Cerebellar nuclear complex (tissue), 1 donor: ENCODE data around the gene GDF15.

Experiments used
- DNase-seq, 2 experiments: peaks; one replicate each; lab custom pipeline; 2025; lab: John Stamatoyannopoulos, UW

The GDF15 gene

DNA sequence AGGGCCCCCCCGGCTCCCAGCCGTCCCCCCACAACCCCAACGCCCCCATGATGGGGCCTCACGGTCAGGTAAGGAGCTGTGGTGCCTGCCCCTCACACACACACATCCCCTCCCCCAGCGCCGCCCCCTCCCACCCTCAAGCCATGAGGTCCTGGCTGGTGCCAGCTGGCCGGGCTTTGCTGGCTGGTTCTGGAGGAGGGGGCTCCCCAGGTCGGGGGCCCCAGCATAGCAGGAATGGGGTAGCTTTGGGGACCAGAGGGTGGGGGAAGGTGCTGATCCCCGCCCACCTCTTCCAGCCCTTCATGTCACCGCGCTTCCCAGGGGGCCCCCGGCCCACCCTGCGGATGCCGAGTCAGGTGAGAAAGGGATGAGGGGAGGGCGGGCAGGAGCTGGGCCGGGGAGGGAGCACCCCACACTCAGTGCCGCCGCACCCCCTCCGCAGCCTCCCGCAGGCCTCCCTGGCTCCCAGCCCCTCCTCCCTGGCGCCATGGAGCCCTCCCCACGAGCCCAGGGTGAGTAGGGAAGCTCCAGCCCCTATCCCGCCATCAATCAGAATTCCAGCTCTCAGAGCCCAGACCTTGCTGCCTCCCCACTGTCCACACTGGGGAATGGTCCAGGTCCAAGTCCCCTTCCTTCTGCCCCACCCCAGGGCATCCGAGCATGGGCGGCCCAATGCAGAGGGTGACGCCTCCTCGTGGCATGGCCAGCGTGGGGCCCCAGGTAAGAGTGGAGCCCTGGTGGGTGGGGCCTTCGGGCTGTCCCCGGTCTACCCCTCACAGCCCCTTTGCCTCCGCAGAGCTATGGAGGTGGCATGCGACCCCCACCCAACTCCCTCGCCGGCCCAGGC is 45.6 kb downstream of the GDF15 start:
- DNase-seq = no peak

DNA sequence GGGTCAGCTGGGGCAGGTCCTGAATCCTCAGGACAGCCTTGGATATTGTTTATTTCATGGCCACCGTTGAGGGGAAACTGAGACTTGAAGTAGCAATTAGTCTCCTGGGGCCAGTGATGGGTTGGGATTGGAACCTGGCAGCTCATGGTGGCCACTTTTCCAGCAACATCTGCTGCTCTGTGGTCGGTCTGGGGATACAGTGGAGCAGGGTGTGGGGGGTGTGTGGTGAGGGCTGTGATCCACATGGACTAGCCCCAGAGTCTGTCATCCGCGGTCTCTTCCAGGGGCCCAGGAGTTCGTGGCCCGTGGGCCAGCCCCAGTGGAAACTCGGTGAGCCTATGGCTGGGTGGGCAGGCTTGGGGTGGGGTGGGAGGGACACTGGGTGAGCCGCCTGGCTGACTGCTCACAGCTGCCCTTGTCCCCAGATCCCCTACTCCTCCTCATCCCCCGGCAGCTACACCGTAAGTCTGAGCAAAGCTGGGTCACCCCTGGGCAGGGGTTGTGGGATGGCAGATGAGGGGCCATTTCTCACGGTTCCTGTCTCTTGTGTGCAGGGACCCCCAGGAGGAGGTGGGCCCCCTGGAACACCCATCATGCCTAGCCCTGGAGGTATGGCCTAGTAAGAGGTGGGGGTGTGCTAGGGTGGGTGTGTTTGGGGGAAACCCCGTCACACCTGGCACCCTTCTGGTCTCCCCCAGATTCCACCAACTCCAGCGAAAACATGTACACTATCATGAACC is 46.5 kb downstream of the GDF15 start:
- DNase-seq = no peak

DNA sequence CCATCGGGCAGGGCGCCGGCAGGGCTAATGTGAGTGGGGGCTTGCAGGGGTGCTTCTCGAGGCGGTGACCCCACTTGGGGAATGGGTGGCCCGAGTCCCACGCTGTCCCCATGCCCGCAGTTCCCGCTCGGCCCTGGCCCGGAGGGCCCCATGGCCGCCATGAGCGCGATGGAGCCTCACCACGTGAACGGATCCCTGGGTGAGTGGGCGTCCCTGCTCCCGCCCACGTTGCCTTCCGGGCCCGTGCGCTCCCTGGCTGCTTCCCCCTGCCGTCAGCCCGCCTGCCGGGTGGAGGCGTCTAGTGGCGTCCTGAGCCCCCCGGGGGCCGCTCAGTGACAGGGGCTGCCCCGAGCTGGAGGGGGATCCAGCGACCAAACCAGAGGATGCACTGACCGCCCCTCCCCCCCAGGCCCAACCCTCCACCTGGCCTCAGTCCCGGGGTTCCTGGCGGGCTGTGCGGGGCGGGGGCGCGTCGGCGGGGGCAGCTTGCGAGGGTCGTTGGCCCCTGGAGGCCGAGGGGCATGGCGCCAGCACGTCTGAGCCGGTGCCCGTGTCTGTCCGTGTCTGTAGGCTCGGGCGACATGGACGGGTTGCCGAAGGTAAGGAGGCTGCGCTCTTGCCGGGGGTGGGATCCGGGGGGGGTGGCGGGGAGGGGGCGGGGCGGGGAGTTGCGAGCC is 47.2 kb downstream of the GDF15 start:
- DNase-seq = no peak

DNA sequence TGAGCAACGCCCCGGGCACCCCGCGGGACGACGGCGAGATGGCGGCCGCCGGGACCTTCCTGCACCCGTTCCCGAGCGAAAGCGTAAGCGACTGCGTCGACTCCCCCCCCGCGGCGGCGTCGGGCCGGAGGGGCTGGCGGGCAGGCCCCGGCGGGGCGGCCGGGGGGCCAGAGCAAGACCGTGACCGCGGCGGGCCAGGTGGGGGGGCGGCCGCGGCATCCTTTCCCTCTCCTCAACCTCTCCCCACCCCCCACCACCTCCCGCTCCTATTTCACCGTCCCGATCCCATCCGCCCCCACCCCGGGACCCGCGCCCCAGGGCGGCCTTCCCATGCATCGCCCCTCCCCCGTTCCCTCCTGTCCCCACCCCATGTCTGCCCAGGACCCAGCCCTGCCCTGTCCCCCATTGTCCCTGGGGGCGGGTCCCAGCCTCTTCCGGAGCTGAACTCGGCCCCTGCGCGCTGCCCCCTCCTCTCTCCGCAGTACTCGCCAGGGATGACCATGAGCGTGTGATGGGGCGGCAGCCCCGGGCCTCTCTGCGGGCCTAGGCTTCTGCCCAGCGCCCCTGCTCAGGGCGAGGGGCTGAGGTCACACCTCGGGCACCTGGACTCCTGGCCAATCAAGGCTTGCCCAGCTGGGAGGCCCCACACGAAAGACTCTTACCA is 47.9 kb downstream of the GDF15 start:
- DNase-seq = no peak

DNA sequence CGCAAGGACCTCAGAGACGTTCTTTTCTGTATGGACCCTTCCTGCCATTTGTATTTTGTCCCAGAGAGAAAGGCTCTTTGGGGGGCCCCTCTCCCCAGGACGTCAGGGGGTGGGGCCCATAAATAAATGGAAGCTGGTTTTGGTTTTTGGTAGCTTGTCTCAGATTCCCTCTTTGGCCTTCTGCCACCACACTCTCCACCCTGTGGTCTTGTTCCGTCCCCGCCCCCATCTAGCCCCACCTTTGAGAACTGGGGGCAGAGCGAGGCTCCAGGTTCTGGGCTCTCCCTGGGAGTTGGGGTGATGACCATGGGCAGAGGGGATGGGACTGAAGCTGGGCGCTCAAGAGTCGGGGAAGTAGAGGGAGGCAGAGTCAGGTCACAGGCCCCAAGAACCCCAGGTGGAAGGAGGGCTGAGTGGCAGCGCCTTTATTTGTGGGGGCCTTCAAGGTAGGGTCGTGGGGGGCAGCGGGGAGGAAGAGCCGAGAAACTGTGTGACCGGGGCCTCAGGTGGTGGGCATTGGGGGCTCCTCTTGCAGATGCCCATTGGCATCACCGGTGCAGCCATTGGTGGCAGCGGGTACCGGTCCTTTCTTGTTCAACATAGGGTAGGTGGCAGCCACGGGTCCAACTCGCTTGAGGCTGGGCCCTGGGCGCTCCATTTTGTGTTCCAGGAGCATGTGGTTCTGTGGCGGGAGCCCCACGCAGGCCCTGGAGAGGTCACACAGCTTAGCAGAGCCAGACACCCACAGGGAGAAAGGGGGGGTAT is 48.6 kb downstream of the GDF15 start:
- no peak for DNase-seq

DNA sequence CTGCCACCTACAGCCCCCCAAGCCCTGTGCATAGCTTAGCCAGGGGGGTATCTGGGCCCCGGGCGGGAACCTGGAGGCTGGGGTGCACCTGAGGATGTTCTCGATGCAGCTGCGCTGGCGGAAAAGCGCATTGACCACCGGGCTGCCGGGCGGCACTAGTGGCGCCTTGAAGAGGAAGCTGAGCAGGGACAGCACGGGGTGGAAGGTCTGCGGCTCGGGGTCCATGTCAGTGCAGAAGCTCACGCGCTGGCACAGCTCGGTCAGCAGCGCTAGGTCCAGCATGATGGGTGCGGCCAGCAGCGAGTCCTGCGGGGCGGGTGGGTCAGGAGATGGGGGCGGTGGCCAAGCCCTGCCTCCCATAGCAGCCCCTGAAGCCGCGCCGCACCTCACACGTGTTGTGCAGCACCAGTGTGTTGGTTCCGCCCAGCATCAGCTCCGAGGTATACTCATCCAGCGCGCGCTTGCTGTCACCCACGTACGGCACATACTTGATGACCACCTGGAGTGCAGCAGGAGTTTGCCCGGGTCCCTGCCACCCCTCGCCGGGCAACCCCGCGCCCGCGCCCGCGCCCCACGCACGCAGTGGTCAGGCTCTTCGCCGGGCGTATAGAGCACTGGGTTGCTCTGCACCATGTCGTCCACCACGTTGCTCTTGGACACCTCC is 49.4 kb downstream of the GDF15 start:
- DNase-seq = no peak

DNA sequence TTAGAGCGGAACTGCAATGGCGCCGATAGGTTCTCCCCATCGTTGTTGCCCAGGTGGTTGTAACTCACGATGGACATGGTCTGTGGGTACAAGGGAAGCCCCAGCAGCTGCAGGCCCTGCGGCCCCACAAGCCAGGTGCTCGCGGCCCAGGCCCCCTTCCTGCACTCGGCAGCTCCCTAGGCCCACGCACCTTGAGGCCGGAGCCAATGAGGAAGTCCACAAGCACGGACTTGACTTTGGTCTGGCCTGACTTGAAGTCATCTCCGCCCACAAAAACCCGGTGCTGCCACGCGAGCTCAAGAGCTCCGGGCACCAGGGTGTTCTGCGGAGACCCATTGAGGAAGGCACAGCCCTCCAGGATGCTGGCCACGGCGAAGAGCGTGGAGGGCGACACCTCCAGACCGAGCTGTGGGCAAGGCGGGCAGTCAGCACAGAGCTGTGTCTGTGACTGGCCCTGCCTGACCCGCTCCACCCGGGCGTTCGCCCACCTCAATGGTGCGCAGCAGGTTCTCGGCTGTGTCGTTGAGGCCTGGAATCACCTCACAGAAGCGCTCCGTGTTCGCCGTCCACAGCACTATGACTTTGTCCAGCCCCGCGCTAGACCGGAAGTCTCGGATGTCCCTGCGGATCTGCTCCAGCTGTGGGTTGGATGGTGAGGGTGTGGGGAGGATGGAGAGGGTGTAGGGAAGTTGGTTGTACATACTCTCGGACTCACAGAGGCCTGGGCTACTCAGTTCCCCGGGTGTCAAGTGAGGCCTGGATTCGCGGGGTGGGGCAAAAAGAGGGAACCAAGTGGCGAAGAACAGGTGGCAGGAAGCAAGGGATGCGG is 50.1 kb downstream of the GDF15 start:
- DNase-seq = no peak

DNA sequence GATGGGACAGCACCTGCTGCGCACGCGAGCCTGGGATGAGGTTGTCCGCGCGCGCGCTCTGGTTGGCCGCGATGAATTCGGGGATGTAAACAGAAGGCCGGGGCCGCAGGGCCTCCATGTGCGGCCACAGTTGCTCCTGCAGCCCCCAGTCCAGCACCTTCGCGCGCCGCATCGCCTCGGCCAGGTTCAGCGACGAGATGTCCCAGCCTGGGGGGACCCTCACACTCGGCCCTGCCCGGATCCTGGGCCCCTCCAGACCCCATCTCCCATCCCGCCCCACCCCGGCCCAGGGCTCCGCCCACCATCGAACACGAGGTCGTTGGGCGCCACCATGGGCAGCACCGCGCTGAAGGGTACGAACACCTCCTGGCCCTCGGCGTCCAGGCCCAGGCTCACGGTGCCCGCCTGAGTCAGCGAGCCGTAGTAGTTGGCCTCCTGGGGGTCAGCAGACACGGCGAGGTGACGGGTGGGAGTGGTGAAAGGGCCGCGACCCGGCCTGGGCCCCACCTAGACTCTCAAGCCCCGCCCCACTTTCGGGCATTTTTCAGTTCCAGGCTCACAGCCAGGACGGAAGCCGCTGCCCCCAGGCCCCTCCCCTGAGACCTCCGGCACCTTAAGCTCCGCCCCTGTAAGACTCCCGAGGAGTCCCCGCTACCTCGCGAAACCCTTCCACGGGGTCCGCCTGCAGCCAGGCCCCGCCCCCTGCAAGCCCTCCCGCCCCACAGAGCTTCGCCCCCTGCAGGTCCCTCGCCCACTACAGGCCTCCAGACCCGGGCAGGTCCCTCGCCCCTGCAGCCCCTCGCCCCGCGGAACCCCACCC is 50.9 kb downstream of the GDF15 start:
- DNase-seq = no peak

DNA sequence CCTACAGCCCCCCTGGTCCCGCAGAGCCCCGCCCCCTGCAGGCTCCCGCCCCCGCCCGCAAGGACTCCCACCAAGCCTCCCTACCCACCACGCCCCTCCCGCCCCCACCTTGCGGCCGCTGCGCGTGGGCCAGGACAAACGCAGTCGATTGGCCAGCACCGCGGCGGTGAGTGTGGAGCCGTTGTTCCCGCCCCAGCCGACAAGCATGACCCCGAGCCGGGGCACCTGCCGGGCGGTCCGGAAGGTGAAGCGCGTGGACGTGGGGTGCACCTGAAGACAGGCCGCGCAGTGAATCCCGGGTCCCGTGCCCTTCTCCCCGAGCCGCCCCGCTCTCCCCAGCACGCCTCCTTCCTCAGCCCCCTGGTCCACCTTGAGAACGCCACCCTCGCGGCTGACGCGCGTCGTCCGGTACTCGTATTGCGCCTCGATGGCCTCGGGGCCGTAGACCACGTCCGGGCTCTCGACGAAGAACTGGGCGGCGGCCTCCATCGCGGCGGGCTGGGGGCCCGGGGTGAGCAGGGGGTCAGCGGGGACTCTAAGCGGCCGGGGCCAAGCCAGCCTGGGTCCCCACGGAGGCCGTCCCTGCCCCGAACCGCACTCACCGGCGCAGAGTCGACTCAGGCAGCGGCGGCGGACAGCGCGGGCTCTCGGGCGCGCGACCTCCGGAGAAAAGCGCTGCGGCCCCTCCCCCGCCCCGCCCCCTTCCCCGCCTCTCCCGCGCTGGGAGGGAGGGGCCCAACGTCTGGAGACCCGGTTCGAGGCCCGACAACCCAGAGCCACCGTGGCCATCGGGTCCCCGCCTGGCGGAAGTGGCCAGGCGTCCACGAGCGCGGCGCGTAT is 51.8 kb downstream of the GDF15 start, which contains the start of gene ISYNA1:
ISYNA1 (minus strand) TSS at position 643 of the 840 bp plus-strand sequence; CDS start at position 489, 154 bp downstream.
- no peak for DNase-seq

DNA sequence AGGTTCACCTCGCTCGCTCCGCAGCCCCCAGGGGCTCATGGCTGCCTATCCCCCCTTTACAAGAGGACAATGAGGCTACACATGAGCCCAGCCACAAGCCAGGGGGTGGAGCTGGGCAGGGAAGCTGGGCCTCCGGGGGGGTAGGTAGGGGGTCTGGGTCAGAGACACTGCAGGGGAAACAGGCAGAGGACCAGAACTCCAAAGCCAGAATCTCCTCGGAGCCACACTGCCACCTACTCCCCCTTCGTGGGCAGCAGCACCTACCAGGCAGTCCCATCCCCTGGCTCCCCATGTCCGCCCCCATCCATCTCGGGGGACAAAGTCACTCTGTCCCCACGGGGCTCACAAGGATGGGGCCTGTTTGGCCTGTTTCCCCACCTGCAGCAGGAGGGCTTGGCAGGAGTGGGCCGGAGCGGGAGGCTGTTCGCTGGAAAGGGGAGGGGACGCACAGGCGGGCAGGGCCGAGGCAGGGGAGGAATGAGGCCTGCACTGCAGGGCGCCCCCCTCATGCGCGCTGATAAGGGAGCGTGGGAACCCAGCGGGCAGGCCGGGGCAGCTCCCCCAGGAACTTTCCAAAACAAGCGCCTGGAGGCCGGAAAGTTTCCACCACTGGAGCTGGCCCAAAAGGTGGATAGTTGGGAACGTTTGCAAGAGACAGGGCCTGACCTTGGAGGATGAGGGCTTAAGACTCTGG is 52.5 kb downstream of the GDF15 start:
- no peak for DNase-seq
